Nucleus accumbens (tissue), 56 donors: ENCODE measurements around the gene PGAM2.
"Not testable (repeated sequence)": the region's sequence is repeated elsewhere in the genome, so short reads cannot be mapped to it uniquely, and the experiment has no call there.

Source experiments
- DNase-seq, 56 donors: peaks; one replicate each; lab custom pipeline; 2025; lab: John Stamatoyannopoulos, UW

The PGAM2 gene

GRCh38 chr7:44038961-44039558 is 26.3 kb downstream of the PGAM2 start:
- peak in 54 of 56 donors; percentile 35 to 91 (median 78) for DNase-seq

DNA sequence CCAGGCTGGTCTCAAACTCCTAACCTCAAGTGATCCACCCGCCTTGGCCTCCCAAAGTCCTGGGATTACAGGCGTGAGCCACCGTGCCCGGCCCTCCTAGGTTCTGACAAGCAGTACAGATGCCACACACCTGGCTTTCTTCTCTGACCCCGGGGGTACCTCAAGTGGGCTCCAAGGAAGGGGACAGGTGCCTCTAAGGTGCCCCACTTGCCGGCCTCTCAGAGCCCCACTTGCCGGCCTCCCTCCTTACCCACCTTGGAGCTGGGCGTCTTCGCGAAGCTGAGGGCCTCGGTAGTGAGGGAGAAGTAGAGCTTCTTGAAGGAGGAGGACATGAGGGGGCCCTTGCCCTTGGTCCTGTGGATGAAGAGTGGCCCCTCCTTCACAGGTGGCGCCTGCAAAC is 26.8 kb downstream of the PGAM2 start:
- DNase-seq, result not testable (repeated sequence)

- DNase-seq, result not testable (repeated sequence)
Observed at GRCh38 chr7:44037951-44038350, 27.4 kb downstream of the PGAM2 start.

DNA sequence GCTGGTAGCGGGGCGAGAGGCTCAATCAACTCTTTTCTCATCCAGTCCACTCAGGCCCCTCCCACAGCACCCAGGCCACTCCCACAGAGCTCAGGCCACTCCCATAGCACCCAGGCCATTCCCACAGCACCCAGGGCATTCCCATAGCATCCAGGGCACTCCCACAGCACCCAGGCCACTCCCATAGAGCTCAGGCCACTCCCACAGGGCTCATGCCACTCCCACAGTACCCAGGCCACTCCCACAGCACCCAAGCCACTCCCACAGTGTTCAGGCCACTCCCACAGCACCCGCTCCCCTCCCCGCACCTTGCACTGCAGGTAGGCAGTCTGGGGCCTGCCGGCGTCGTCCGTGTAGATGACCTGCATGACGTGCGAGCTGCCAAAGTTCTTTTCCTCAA is 29.0 kb downstream of the PGAM2 start:
- not testable (repeated sequence) for DNase-seq

- not testable (repeated sequence) for DNase-seq
Observed at GRCh38 chr7:44033971-44034844, 31.2 kb downstream of the PGAM2 start.

DNA sequence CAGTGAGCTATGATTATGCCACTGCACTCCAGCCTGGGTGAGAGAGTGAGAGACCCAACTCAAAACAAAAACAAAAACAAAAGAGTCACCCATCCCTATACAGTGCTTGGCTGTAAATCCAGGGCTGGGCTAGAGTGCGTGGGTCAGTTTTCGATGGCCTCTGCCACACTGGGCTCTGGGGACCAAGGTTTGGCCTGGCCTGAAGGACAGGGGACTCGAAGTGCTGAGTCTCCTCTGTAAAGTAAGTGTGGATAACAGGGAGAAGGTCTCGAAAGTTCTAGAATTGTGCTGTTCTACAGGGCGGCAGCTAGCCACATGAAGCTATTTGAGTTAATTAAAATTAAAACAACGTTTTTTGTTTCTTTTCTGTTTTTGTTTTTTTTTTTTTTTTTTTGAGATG is 33.3 kb downstream of the PGAM2 start:
- not testable (repeated sequence) for DNase-seq

DNA sequence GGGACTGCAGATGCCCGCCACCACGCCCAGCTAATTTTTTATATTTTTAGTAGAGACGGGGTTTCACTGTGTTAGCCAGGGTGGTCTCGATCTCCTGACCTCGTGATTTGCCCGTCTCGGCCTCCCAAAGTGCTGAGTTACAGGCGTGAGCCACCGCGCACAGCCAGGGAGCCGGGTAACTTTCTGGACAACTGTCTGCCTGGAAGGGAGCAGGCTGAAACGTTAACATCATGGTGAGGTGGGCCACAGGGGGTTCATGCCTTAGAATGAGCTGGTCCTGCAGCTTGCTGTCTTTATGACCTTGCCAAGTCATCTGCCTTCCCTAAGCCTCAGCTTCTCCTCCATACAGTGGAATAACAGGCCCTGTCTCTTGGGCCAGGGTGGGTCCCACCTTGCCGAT is 34.0 kb downstream of the PGAM2 start:
- DNase-seq, result not testable (repeated sequence)

DNA sequence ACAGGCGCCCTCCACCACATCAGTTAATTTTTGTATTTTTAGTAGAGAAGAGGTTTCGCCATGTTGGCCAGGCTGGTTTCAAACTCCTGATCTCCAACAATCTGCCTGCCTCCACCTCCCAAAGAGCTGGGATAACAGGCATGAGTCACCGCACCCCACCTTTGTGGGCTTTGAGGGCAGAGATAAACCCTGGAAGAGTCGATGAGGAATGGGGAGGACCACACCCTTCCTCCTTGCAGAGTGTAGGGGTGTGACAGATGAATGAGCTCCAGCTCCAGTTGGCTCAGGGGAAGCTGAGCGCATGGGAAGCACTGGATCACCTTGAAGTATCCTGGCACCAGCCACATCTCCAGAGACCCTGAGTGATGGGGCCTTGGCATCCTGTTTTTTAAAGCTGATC is 35.3 kb downstream of the PGAM2 start:
- peak in 5 of 56 donors; percentile 11 to 30 (median 16) for DNase-seq

DNA sequence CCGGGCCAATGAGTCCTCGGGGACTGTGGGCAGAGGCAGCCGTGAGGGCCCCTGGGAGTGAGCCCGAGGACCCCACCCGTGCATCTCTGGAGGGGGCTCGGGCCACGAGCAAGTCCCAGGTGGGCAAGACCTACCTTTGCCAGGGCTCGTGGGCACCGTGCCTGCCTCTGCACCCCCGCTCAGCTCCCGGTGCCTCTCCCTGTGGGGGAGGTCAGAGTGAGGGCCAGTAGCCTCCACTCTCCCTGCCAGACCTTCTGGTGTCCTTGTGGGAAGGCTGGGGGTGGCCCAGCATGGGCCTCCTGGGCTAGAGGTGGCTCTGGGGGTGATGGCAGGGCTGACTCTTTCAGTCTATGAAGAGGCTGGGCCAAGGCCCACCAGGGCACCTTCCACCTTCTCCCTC is 35.9 kb downstream of the PGAM2 start:
- DNase-seq, result not testable (repeated sequence)

DNA sequence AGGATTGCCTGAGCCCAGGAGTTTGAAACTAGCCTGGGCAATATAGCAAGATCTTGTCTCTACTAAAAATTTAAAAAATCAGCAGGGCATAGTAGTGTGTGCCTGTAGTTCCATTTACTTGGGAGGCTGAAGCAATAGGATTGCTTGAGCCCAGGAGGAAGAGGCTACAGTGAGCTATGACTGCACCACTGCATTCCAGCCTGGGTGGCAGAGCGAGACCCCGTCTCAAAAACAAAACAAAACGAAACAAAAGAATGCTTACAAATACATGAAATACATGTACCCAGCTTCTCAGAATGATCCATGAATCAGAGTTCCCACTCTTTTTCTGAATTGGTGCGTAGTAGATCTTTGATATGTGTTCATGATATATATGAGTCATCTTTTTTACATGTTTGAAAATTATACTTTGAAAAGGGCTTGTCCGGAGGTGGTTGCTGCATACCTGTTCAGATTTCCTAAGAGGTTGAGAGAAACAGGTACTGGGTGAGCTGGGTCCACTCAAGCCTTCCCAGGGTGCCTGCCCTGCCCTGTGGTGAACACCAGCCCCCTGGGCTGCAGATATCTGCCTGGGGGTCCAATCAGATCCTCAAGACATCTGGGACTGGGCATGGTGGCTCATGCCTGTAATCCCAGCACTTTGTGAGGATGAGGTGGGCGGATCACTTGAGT is 42.4 kb downstream of the PGAM2 start:
- DNase-seq, result not testable (repeated sequence)

DNA sequence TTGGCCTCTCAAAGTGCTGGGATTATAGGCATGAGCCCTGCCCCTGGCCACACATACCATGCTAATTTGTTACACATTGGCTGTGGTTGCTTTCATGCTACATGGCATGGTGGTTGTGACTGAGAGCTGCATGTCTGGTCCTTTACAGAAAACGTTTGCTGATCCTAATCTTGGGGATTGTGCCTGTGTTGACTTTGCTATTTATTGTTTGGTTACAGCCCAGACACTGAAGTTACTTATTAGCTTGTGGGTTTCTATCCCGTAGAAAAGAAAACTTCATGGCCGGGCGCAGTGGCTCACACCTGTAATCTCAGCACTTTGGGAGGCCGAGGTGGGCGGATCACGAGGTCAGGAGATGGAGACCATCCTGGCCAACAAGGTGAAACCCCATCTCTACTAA is 43.3 kb downstream of the PGAM2 start:
- not testable (repeated sequence) for DNase-seq

- DNase-seq, result not testable (repeated sequence)
Observed at GRCh38 chr7:44019825-44020224, 45.5 kb downstream of the PGAM2 start.

DNA sequence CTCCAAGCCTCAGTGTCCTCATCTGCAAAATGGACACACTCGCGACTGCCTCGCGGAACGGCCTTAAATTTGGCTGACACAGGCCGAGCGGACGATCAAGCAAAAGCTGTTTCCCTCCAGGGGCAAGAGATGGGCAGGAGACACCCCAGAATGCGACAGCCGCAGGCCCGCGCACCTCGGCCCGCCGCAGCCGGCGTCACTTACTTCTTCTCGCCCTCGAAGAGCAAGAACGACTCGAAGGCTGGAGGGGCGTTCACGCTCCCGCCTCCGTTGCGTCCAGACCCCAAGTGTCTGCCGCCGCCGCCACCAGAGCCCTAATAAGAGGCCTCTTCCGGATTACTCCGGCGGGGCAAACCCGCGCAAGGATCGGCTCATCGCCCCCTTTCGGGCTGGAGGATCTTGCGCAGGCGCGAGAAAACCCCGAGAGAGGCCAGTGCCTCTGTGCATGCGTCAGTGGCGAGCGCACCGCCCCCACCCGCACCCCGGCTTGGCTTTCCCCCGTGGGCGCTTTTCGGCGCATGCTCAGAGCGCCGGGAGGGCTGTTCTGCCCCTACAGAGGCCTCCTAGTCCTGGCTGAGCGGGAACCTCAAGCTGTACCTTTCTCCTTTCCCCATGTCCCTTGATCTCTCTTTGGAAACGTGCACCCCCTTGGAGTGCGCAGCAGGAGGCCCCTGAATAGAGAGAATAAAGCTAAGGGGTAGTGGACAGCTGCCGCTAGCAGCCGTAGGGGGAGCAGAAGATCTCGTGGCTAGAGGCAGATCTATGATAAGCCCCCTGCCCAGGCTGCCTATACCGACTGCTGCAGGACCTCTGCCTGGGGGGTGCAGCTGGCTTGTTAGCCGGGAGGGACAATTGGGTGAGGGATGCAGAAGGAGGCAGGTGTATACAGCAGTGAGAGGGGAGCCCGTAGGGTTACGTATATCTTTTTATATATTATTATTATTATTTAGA is 46.2 kb downstream of the PGAM2 start:
- DNase-seq, result peak; percentile 79 to 99 (median 95)

GRCh38 chr7:44015090-44015489 is 50.3 kb downstream of the PGAM2 start:
- DNase-seq, result peak in 16 of 56 donors; percentile 6 to 50 (median 18)
